Measurements from ENCODE around the gene CLCNKB.
"Not testable (repeated sequence)": the region's sequence is repeated elsewhere in the genome, so short reads cannot be mapped to it uniquely, and the experiment has no call there.

Gene CLCNKB

GRCh38 chr1:16039871-16040270 lies 3.7 kb upstream of the CLCNKB start:
- H3K4me3 ChIP-seq (ENCODE audit: low read length); H3K4me2 ChIP-seq (ENCODE audit: low read length); H3K36me3 ChIP-seq (ENCODE audit: insufficient read depth, low read length); H3K4me1 ChIP-seq (ENCODE audit: control insufficient read depth, insufficient read depth, low read length); H3K9me3 ChIP-seq (replicated peaks; ENCODE audit: low read length); H3K9ac ChIP-seq (ENCODE audit: low read depth, low read length): not testable (repeated sequence)
- peaks cover 14% of the 10 kb centered on the region for H3K27me3 ChIP-seq (ENCODE audit: control insufficient read depth, insufficient read depth, low read length)

- no peak overlapping the region for H3K4me3 ChIP-seq (ENCODE audit: low read length)
- no peaks in the 10 kb centered on the region for H3K9me3 ChIP-seq (replicated peaks; ENCODE audit: low read length)
- no peaks in the 10 kb centered on the region for H3K36me3 ChIP-seq (ENCODE audit: insufficient read depth, low read length)
- no peak overlapping the region for H3K9ac ChIP-seq (ENCODE audit: low read depth, low read length)
- H3K27me3 ChIP-seq (ENCODE audit: control insufficient read depth, insufficient read depth, low read length): peaks cover 14% of the 10 kb centered on the region
- no peak overlapping the region for H3K4me2 ChIP-seq (ENCODE audit: low read length)
- no peaks in the 10 kb centered on the region for H3K4me1 ChIP-seq (ENCODE audit: control insufficient read depth, insufficient read depth, low read length)
Measured at GRCh38 chr1:16041200-16041599, 2.4 kb upstream of the CLCNKB start.

GRCh38 chr1:16042096-16042495 lies 1.5 kb upstream of the CLCNKB start:
- no peaks in the 10 kb centered on the region for H3K36me3 ChIP-seq (ENCODE audit: insufficient read depth, low read length)
- no peak overlapping the region for H3K4me3 ChIP-seq (ENCODE audit: low read length)
- no peaks in the 10 kb centered on the region for H3K4me1 ChIP-seq (ENCODE audit: control insufficient read depth, insufficient read depth, low read length)
- H3K9ac ChIP-seq (ENCODE audit: low read depth, low read length): no peak overlapping the region
- no peaks in the 10 kb centered on the region for H3K9me3 ChIP-seq (replicated peaks; ENCODE audit: low read length)
- H3K27me3 ChIP-seq (ENCODE audit: control insufficient read depth, insufficient read depth, low read length): peaks cover 14% of the 10 kb centered on the region
- H3K4me2 ChIP-seq (ENCODE audit: low read length): no peak overlapping the region

- H3K9ac ChIP-seq (ENCODE audit: low read depth, low read length); H3K27me3 ChIP-seq (ENCODE audit: control insufficient read depth, insufficient read depth, low read length); H3K9me3 ChIP-seq (replicated peaks; ENCODE audit: low read length); H3K36me3 ChIP-seq (ENCODE audit: insufficient read depth, low read length); H3K4me1 ChIP-seq (ENCODE audit: control insufficient read depth, insufficient read depth, low read length); H3K4me3 ChIP-seq (ENCODE audit: low read length); H3K4me2 ChIP-seq (ENCODE audit: low read length): not testable (repeated sequence)
Measured at GRCh38 chr1:16042654-16043053, 928 bp upstream of the CLCNKB start.

- H3K27me3 ChIP-seq (ENCODE audit: control insufficient read depth, insufficient read depth, low read length): peaks cover 8% of the 10 kb centered on the region
- no peak overlapping the region for H3K4me3 ChIP-seq (ENCODE audit: low read length)
- H3K36me3 ChIP-seq (ENCODE audit: insufficient read depth, low read length): no peaks in the 10 kb centered on the region
- H3K9ac ChIP-seq (ENCODE audit: low read depth, low read length): no peak overlapping the region
- no peak overlapping the region for H3K4me2 ChIP-seq (ENCODE audit: low read length)
- peaks cover 3% of the 10 kb centered on the region for H3K4me1 ChIP-seq (ENCODE audit: control insufficient read depth, insufficient read depth, low read length)
- H3K9me3 ChIP-seq (replicated peaks; ENCODE audit: low read length): no peaks in the 10 kb centered on the region
Measured at GRCh38 chr1:16043950-16044349, 368 bp downstream of the CLCNKB start.

GRCh38 chr1:16046842-16047241 lies 3.3 kb downstream of the CLCNKB start:
- H3K4me2 ChIP-seq (ENCODE audit: low read length): no peak overlapping the region
- H3K4me1 ChIP-seq (ENCODE audit: control insufficient read depth, insufficient read depth, low read length): peaks cover 4% of the 10 kb centered on the region
- H3K27me3 ChIP-seq (ENCODE audit: control insufficient read depth, insufficient read depth, low read length): peaks cover 3% of the 10 kb centered on the region
- H3K4me3 ChIP-seq (ENCODE audit: low read length): no peak overlapping the region
- no peak overlapping the region for H3K9ac ChIP-seq (ENCODE audit: low read depth, low read length)
- no peaks in the 10 kb centered on the region for H3K36me3 ChIP-seq (ENCODE audit: insufficient read depth, low read length)
- no peaks in the 10 kb centered on the region for H3K9me3 ChIP-seq (replicated peaks; ENCODE audit: low read length)

DNA sequence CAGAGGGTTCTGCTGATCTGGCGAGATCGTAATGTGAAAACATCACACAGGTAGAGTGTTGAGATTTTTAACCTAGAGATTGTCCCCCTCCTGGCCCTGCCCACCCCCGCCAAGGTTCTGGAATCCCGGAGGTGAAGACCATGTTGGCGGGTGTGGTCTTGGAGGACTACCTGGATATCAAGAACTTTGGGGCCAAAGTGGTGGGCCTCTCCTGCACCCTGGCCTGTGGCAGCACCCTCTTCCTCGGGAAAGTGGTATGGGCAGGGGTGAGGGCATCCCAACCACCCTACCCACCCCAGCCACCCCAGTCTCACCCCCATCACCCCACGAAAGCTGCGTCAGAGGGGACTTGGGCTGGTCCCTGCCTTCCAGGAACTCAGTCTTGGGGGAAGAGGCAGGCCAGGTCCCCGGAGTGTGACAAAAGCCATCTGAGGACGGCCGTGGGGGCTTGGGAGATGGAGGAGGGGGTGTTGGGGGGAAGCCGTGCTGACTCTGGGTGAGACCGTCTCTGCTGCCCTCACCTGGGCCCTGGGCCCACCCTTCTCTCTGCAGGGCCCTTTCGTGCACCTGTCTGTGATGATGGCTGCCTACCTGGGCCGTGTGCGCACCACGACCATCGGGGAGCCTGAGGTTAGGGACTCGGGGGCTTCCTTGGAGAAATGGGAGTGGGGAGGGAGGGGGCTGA lies 4.4 kb downstream of the CLCNKB start:
- H3K27me3 ChIP-seq (ENCODE audit: control insufficient read depth, insufficient read depth, low read length): peaks cover 7% of the 10 kb centered on the region
- no peak overlapping the region for H3K9ac ChIP-seq (ENCODE audit: low read depth, low read length)
- no peak overlapping the region for H3K4me2 ChIP-seq (ENCODE audit: low read length)
- H3K9me3 ChIP-seq (replicated peaks; ENCODE audit: low read length): no peaks in the 10 kb centered on the region
- H3K4me3 ChIP-seq (ENCODE audit: low read length): no peak overlapping the region
- peaks cover 4% of the 10 kb centered on the region for H3K4me1 ChIP-seq (ENCODE audit: control insufficient read depth, insufficient read depth, low read length)
- H3K36me3 ChIP-seq (ENCODE audit: insufficient read depth, low read length): no peaks in the 10 kb centered on the region

DNA sequence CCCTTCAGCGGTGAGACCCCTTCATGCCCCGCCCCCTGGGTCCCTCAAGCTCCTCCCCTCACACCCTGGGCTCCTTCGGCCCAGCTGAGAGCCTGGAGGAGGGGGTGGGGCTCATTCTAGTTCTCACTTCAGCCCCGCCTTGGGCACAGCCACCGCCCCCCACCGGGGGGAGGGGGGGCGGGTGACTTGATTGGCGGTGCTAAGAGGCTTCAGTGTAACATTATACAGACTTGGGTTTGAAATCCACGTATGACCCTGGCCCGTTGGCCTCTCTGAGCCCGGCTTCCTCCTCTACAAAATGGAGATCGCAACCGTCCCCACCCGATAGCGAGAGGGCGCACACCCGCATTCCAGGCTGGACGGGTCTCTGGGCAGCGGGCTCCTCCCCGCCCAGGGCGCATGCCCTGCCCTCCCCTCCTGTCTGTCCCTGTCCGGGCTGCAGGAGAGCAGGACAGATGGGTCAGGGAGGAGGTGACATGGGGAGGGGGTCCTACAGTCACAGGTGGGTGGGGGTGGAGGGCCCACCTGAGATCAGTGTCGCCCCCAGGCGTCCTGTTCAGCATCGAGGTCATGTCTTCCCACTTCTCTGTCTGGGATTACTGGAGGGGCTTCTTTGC lies 5.1 kb downstream of the CLCNKB start:
- Histone ChIP-seq H3K4me1 (ENCODE audit: control insufficient read depth, insufficient read depth, low read length) (peaks cover 4% of the 10 kb centered on the region), H3K9ac (ENCODE audit: low read depth, low read length) (peak overlapping the region; percentile 73), H3K4me3 (ENCODE audit: low read length) (peak overlapping the region; percentile 64), H3K36me3 (ENCODE audit: insufficient read depth, low read length) (no peaks in the 10 kb centered on the region), H3K9me3 (replicated peaks; ENCODE audit: low read length) (no peaks in the 10 kb centered on the region), H3K4me2 (ENCODE audit: low read length) (peak overlapping the region; percentile 86), H3K27me3 (ENCODE audit: control insufficient read depth, insufficient read depth, low read length) (peaks cover 5% of the 10 kb centered on the region)

GRCh38 chr1:16050328-16050727 lies 6.7 kb downstream of the CLCNKB start:
- H3K4me3 ChIP-seq (ENCODE audit: low read length): no peak overlapping the region
- no peaks in the 10 kb centered on the region for H3K36me3 ChIP-seq (ENCODE audit: insufficient read depth, low read length)
- peaks cover 4% of the 10 kb centered on the region for H3K4me1 ChIP-seq (ENCODE audit: control insufficient read depth, insufficient read depth, low read length)
- peaks cover 5% of the 10 kb centered on the region for H3K27me3 ChIP-seq (ENCODE audit: control insufficient read depth, insufficient read depth, low read length)
- no peak overlapping the region for H3K9ac ChIP-seq (ENCODE audit: low read depth, low read length)
- H3K9me3 ChIP-seq (replicated peaks; ENCODE audit: low read length): no peaks in the 10 kb centered on the region
- H3K4me2 ChIP-seq (ENCODE audit: low read length): no peak overlapping the region

GRCh38 chr1:16051039-16051438 lies 7.5 kb downstream of the CLCNKB start:
- peaks cover 4% of the 10 kb centered on the region for H3K4me1 ChIP-seq (ENCODE audit: control insufficient read depth, insufficient read depth, low read length)
- H3K4me3 ChIP-seq (ENCODE audit: low read length): no peak overlapping the region
- no peaks in the 10 kb centered on the region for H3K9me3 ChIP-seq (replicated peaks; ENCODE audit: low read length)
- H3K4me2 ChIP-seq (ENCODE audit: low read length): no peak overlapping the region
- no peaks in the 10 kb centered on the region for H3K36me3 ChIP-seq (ENCODE audit: insufficient read depth, low read length)
- no peak overlapping the region for H3K9ac ChIP-seq (ENCODE audit: low read depth, low read length)
- H3K27me3 ChIP-seq (ENCODE audit: control insufficient read depth, insufficient read depth, low read length): peaks cover 5% of the 10 kb centered on the region

DNA sequence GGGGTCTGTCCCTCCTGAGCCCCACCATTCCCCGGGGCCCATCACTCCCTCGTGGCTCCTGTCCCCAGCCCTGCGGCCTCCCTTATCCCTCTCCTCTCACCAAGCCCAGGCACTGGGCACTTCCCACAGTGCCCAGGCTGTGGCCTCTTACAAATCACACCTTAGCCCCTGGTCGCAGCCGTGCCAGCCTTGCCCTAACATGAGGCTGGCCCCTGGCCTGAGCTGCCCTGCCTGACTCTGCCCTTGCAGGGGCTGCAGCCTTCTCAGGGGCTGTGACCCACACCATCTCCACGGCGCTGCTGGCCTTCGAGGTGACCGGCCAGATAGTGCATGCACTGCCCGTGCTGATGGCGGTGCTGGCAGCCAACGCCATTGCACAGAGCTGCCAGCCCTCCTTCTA lies 8.4 kb downstream of the CLCNKB start:
- H3K9ac ChIP-seq (ENCODE audit: low read depth, low read length); H3K9me3 ChIP-seq (replicated peaks; ENCODE audit: low read length); H3K4me1 ChIP-seq (ENCODE audit: control insufficient read depth, insufficient read depth, low read length); H3K4me2 ChIP-seq (ENCODE audit: low read length); H3K4me3 ChIP-seq (ENCODE audit: low read length); H3K27me3 ChIP-seq (ENCODE audit: control insufficient read depth, insufficient read depth, low read length); H3K36me3 ChIP-seq (ENCODE audit: insufficient read depth, low read length): not testable (repeated sequence)
